Inferior parietal cortex (tissue), 1 donor: ENCODE data around the gene CAB39L.
A peak's percentile ranks its signal among the peaks of the same experiment; 100 is the strongest.

Experiments used
- DNase-seq: peaks from one replicate; pipeline ENCODE4 v3.0.0-alpha.2; 2016; ENCODE audit errors: extremely low spot score

CAB39L gene

GRCh38 chr13:49400755-49401659 lies 42.9 kb downstream of the CAB39L start:
- peak; percentile 74 for DNase-seq

- peak; percentile 53 for DNase-seq
Observed at GRCh38 chr13:49399801-49400472, 43.9 kb downstream of the CAB39L start.

- DNase-seq = no peak
Observed at GRCh38 chr13:49395878-49396380, 47.9 kb downstream of the CAB39L start.

GRCh38 chr13:49395451-49395865 lies 48.4 kb downstream of the CAB39L start:
- no peak for DNase-seq

- DNase-seq = no peak
Observed at GRCh38 chr13:49388091-49388635, 55.7 kb downstream of the CAB39L start.

GRCh38 chr13:49386664-49387063 lies 57.2 kb downstream of the CAB39L start:
- no peak for DNase-seq

- DNase-seq = no peak
Observed at GRCh38 chr13:49376121-49376520, 67.7 kb downstream of the CAB39L start.

- DNase-seq = no peak
Observed at GRCh38 chr13:49374585-49375290, 69.1 kb downstream of the CAB39L start.

GRCh38 chr13:49373716-49374115 lies 70.1 kb downstream of the CAB39L start:
- DNase-seq = no peak

- DNase-seq = no peak
Observed at GRCh38 chr13:49371943-49372613, 71.8 kb downstream of the CAB39L start.

- peak; percentile 37 for DNase-seq
Observed at GRCh38 chr13:49370371-49370770, 73.5 kb downstream of the CAB39L start.

- DNase-seq = no peak
Observed at GRCh38 chr13:49369866-49370265, 74.0 kb downstream of the CAB39L start.

GRCh38 chr13:49368688-49369087 lies 75.2 kb downstream of the CAB39L start:
- no peak for DNase-seq

- no peak for DNase-seq
Observed at GRCh38 chr13:49367640-49368422, 76.0 kb downstream of the CAB39L start.

GRCh38 chr13:49366841-49367240 lies 77.0 kb downstream of the CAB39L start:
- DNase-seq = no peak

- DNase-seq = no peak
Observed at GRCh38 chr13:49357694-49358093, 86.2 kb downstream of the CAB39L start.

- no peak for DNase-seq
Observed at GRCh38 chr13:49356223-49356622, 87.6 kb downstream of the CAB39L start.

- no peak for DNase-seq
Observed at GRCh38 chr13:49354719-49355118, 89.1 kb downstream of the CAB39L start.

GRCh38 chr13:49353908-49354307 lies 90.0 kb downstream of the CAB39L start:
- no peak for DNase-seq

- no peak for DNase-seq
Observed at GRCh38 chr13:49351871-49352270, 92.0 kb downstream of the CAB39L start.
